ENCODE measurements around the gene ECHS1.
"Not testable (repeated sequence)": the region's sequence is repeated elsewhere in the genome, so short reads cannot be mapped to it uniquely, and the experiment has no call there.

The ECHS1 gene

GRCh38 chr10:133324857-133325260 lies 48.3 kb downstream of the ECHS1 start:
- DNase-seq (ENCODE audit: low read depth) = no peak

GRCh38 chr10:133324198-133324792 lies 48.9 kb downstream of the ECHS1 start:
- DNase-seq (ENCODE audit: low read depth) = no peak

GRCh38 chr10:133322064-133322709 lies 51.0 kb downstream of the ECHS1 start:
- not testable (repeated sequence) for DNase-seq (ENCODE audit: low read depth)

DNA sequence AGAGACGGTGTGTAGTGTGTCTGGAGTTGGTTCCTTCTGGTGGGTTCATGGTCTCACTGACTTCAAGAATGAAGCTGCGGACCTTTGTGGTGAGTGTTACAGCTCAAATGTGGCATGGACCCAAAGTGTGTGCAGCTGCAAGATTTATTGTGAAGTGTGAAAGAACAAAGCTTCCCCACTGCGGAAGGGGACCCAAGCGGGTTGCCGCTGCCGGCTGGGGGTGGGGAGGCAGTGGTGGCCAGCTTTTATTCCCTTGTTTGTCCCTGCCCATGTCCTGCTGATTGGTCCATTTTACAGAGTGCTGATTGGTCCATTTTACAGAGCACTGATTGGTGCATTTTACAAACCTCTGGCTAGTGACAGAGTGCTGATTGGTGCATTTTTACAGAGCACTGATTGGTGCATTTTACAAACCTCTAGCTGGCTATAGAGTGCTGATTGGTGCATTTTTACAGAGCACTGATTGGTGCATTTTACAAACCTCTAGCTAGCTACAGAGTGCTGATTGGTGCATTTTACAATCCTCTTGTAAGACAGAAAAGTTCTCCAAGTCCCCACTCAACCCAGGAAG lies 52.2 kb downstream of the ECHS1 start:
- not testable (repeated sequence) for DNase-seq (ENCODE audit: low read depth)

DNA sequence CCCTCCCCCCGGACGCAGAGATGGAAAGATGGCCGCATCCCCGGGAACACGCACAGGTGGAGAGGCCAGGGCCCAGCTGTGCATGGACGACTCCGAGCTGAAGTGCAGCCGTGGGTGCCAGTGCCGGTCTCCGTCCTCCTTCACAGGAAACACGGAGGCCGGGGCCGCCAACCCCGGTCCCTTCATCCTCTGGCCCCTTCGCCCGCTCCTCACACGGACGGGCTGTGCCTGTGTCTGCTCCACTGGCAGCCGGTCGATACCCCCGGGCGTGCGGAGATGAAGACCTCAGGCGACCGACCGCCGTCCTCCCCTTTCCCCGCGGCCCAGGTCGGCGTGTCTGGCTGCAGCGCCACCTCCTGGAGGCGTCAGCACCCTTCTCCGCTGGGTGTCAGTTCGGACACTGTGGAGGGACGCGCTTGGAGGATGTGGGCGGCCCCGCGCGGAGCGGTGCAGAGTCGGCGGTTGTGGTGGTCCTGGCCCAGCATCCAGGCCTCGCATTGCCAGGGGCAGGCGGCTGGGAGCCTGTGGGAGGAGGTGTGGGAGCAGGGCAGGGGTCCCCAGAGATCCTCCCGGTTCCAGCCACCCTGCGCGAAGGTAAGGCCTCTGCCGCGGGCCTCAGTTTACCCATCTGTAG lies 54.5 kb downstream of the ECHS1 start:
- no peak for DNase-seq (ENCODE audit: low read depth)

DNA sequence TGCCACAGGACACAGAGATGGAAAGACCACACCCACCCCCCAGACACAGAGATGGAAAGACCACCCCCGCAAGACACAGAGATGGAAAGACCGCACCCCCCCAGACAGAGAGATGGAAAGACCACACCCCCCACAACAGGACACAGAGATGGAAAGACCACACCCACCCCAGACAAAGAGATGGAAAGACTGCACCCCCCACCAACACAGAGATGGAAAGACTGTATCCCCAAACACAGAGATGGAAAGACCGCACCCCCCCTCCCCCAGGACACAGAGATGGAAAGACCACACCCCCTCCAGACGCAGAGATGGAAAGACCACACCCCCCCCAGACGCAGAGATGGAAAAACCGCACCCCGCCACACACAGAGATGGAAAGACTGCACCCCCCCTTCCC lies 56.4 kb downstream of the ECHS1 start:
- DNase-seq (ENCODE audit: low read depth) = no peak

DNA sequence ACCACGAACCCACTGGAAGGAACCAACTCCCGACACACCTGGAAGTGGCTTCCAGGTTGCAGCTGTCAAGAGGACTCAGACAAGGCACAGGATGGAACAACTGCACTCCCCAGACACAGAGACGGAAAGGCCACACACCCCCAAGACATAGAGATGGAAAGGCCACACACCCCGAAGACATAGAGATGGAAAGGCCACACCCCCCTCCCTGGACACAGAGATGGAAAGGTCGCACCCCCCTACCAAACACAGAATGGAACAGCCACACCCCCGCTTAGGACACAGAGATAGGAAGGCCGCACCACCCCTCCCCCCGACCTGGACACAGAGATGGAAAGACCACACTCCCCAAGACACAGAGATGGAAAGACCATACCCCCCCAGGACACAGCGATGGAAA lies 56.9 kb downstream of the ECHS1 start:
- DNase-seq (ENCODE audit: low read depth) = no peak

DNA sequence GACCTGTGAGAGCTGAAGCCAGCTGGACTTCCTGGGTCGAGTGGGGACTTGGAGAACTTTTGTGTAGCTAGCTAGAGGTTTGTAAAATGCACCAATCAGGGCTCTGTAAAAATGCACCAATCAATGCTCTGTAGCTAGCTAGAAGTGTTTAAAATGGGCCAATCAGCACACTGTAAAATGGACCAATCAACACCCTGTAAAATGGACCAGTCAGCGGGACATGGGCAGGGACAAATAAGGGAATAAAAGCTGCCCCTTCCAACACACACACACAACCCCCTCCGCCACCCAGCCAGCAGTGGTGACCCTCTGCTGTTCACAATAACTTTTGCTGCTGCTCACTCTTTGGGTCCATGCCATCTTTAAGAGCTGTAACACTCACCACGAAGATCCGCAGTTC lies 57.3 kb downstream of the ECHS1 start:
- no peak for DNase-seq (ENCODE audit: low read depth)

DNA sequence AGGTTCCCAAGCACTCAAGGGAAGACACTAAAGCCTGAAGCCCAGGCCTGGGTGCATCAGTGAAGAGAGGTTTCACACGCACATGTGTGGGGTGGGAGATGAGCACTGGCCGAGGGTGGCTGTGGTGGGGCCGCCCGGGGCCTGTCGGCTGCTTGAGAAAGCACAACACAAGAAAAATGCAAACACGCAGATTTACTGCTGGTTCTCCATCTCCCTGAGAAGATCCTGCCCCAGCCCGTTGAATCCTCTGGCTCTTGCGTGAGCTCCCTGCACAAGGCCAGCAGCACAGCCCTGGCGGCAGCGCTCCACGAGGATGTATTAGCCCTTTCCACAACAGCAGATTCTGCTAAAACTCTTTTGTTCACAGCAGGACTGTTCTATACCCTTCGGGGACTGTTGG lies 58.2 kb downstream of the ECHS1 start:
- DNase-seq (ENCODE audit: low read depth) = no peak

DNA sequence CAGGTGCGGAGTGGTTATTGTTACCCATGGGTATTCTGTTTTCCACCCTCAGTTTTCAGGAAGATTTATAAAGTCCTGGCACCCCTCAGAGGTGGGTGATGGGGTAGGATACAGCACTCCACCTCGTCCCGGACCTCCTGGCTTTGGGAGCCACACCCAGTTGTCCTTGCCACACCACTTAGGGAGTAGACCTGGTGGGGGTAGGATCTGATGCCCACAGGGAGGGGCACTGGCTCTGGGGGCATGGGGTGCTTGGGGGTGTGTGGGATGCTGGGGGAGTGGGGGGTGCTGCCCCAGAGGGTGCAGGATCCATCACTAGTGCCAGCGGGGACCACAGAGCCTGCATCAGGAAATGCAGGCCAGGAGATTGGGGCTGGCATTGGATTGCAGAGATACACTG lies 60.0 kb downstream of the ECHS1 start:
- DNase-seq (ENCODE audit: low read depth) = no peak

DNA sequence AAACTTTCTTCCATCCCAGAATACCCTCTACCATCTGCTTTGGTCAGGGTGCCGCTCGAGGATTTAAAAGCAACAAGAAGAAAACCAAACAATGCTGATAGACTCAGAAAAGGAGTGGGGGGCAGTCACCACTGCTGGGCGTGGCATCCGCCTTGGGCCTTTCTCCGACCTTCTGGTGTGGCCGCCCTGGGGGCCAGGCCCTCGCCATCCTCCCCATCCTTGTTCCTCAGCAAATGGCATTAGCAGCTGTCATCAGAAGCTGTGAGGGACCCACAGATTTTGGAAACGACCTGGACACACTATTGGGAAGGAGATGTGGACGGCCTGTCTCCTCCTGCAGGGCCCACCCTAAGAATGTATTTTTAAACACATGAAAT lies 60.4 kb downstream of the ECHS1 start:
- no peak for DNase-seq (ENCODE audit: low read depth)
